Endothelial cell of umbilical vein (primary cell): ENCODE results near the gene TRAP1. TPM values are rescaled to one million over a fixed set of nuclear protein-coding genes. Genes with fewer than 3 reads are reported as not detected.
A peak's percentile ranks its signal among the peaks of the same experiment; 100 is the strongest.

Experiments used
- BruUV-seq: library from RNA; stranded (reverse); fragments of 400-500 nt; replicated peaks from 2 replicates; lab custom pipeline; 2021; lab: Mats Ljungman, UMichigan
- CTCF ChIA-PET: fragments of 300-600, 350-600 bp; sonication (Branson Sonifier 250); formaldehyde crosslinking; loops from one replicate; lab custom pipeline; 2021; ENCODE audit warnings: antibody characterized with exemption, inconsistent platforms; lab: Charles Lee
- POLR2A ChIA-PET: fragments of 300-600, 350-600 bp; sonication (Branson Sonifier 250); formaldehyde crosslinking; loops from one replicate; lab custom pipeline; 2021; ENCODE audit warnings: antibody characterized with exemption, inconsistent platforms; lab: Charles Lee
- DNase-seq: peaks from one replicate; pipeline ENCODE4 v3.0.0-alpha.2; 2011; ENCODE audit warnings: low read depth, low spot score
- FAIRE-seq: peaks from 2 replicates; lab custom pipeline; 2011; peaks lifted over from hg19 to GRCh38; lab: Jason Lieb, UNC
- H2AFZ ChIP-seq: 2 replicates; pipeline ENCODE4 v1.6.0; 2012; ENCODE audit warnings: low read depth, low read length, control low read depth, inconsistent platforms
- H3K27ac ChIP-seq: 2 replicates; pipeline ENCODE4 v1.5.1; 2011; ENCODE audit warnings: low read depth, mild to moderate bottlenecking, control low read depth, low read length, moderate library complexity; ENCODE audit not compliant: insufficient read depth
- H3K27me3 ChIP-seq, 2 experiments: 2 replicates each; pipeline versions ENCODE4 v1.6.0 to v1.6.1; 2011; ENCODE audit warnings: low read length in 2 of 2, mixed read lengths in 1 of 2; ENCODE audit not compliant: control insufficient read depth in 2 of 2, insufficient read depth in 2 of 2
- H3K36me3 ChIP-seq, 2 experiments: 2 replicates in 1 of 2; 3 replicates in 1 of 2; pipeline ENCODE4 v1.5.1; 2011; ENCODE audit warnings: low read length in 2 of 2, mild to moderate bottlenecking in 1 of 2, moderate library complexity in 1 of 2; ENCODE audit not compliant: control insufficient read depth in 2 of 2, insufficient read depth in 2 of 2; ENCODE audit errors: extremely low read depth in 1 of 2
- H3K4me1 ChIP-seq: 3 replicates; pipeline ENCODE4 v1.5.1; 2011; ENCODE audit warnings: mild to moderate bottlenecking, low read length; ENCODE audit not compliant: control insufficient read depth, insufficient read depth; ENCODE audit errors: extremely low read depth
- H3K4me2 ChIP-seq: 2 replicates; pipeline ENCODE4 v1.6.1; 2011; ENCODE audit warnings: low read length, control low read depth, mixed read lengths; ENCODE audit not compliant: insufficient read depth
- H3K4me3 ChIP-seq, 3 experiments: fragments of 200-600 bp in 1 of 3; sonication (generic), shearing (Covaris generic) in 1 of 3; replicated peaks in 1 of 3; 2 replicates each; pipeline ENCODE4 v1.5.1; 2011 to 2016; ENCODE audit warnings: control low read depth in 3 of 3, low read length in 3 of 3, mild to moderate bottlenecking in 2 of 3, inconsistent platforms in 1 of 3, low read depth in 1 of 3, moderate library complexity in 1 of 3; ENCODE audit not compliant: insufficient read depth in 1 of 3
- H3K79me2 ChIP-seq: 2 replicates; pipeline ENCODE4 v1.6.0; 2012; ENCODE audit warnings: low read length, inconsistent platforms; ENCODE audit not compliant: control insufficient read depth, insufficient read depth
- H3K9ac ChIP-seq: replicated peaks from 2 replicates; pipeline ENCODE3; 2011; ENCODE audit warnings: low read length, control low read depth; ENCODE audit not compliant: insufficient read depth; ENCODE audit errors: extremely low read depth
- H3K9me1 ChIP-seq: replicated peaks from 3 replicates; pipeline ENCODE4 v1.6.0; 2011; ENCODE audit warnings: mild to moderate bottlenecking, low read length; ENCODE audit not compliant: control insufficient read depth, insufficient read depth; ENCODE audit errors: extremely low read depth
- H3K9me3 ChIP-seq: replicated peaks from 2 replicates; pipeline ENCODE4 v1.5.1; 2012; ENCODE audit warnings: low read length, inconsistent platforms; ENCODE audit not compliant: control insufficient read depth, insufficient read depth
- H4K20me1 ChIP-seq: replicated peaks from 2 replicates; pipeline ENCODE3; 2011; ENCODE audit warnings: mild to moderate bottlenecking, low read length; ENCODE audit not compliant: control insufficient read depth, insufficient read depth; ENCODE audit errors: extremely low read depth
- CTCF ChIP-seq, 2 donors: IDR thresholded peaks; 1 replicate in 1 of 2; 2 replicates in 1 of 2; pipeline ENCODE4 v1.5.1; 2011; ENCODE audit warnings: low read length in 2 of 2, mild to moderate bottlenecking in 2 of 2, moderate library complexity in 2 of 2, control low read depth in 1 of 2, inconsistent platforms in 1 of 2, low read depth in 1 of 2; ENCODE audit not compliant: insufficient read depth in 1 of 2; ENCODE audit errors: extremely low read depth in 1 of 2
- EZH2 ChIP-seq: IDR thresholded peaks from 2 replicates; pipeline ENCODE4 v1.6.1; 2012; ENCODE audit warnings: borderline replicate concordance, low read depth, mild to moderate bottlenecking, moderate library complexity, low read length, inconsistent platforms; ENCODE audit not compliant: severe bottlenecking
- FOS ChIP-seq: IDR thresholded peaks from 2 replicates; pipeline ENCODE4 v1.6.1; 2011; ENCODE audit warnings: mild to moderate bottlenecking, low read length, moderate library complexity, borderline replicate concordance; ENCODE audit not compliant: insufficient read depth
- GATA2 ChIP-seq: IDR thresholded peaks from 2 replicates; pipeline ENCODE4 v1.7.0; 2011; ENCODE audit warnings: low read depth, mild to moderate bottlenecking, moderate library complexity, mixed read lengths, low read length; ENCODE audit not compliant: insufficient read length, insufficient read depth
- JUN ChIP-seq: IDR thresholded peaks from 2 replicates; pipeline ENCODE4 v1.6.1; 2011; ENCODE audit warnings: borderline replicate concordance, low read depth; ENCODE audit not compliant: insufficient read length, insufficient read depth
- MAX ChIP-seq: IDR thresholded peaks from 2 replicates; pipeline ENCODE4 v1.6.1; 2011; ENCODE audit not compliant: insufficient read depth, insufficient read length
- MYC ChIP-seq: IDR thresholded peaks from one replicate; pipeline ENCODE4 v1.6.1; 2011; ENCODE audit warnings: mild to moderate bottlenecking, low read depth, low read length
- POLR2A ChIP-seq: IDR thresholded peaks from 2 replicates; pipeline ENCODE4 v1.6.1; 2012; ENCODE audit warnings: low read depth, mild to moderate bottlenecking, control low read depth, low read length
- POLR2AphosphoS5 ChIP-seq: IDR thresholded peaks from 2 replicates; pipeline ENCODE4 v1.6.1; 2012; ENCODE audit warnings: low read depth, mild to moderate bottlenecking, control low read depth, low read length, moderate library complexity; ENCODE audit not compliant: insufficient read depth
- dilution Hi-C: fragments of 300-500 bp; cut with MboI; formaldehyde crosslinking; loops from one replicate; pipeline ENCODE4 v1.15.0; 2019; ENCODE audit warnings: low sequenced_read_pairs; ENCODE audit not compliant: extremely low pct_ligation_motif_present
- intact Hi-C: fragments of 100-400 bp; cut with micrococcal nuclease; formaldehyde crosslinking; loops from one replicate; pipeline ENCODE4 v1.10.0; 2022
- polyA plus RNA-seq, 4 experiments: library from polyadenylated mRNA; depleted of rRNA in 3 of 4; stranded (reverse) in 3 of 4; unstranded in 1 of 4; fragments of >200 nt; gene quantifications; 2 replicates each; pipeline versions ENCODE4 v1.2.1 to v1.2.3, GENCODE V29; 2011 to 2012; ENCODE audit warnings: missing spikeins in 1 of 4
- total RNA-seq: library from RNA; stranded (reverse); gene quantifications from 2 replicates; pipeline ENCODE4 v1.2.3, GENCODE V29; 2021

Gene TRAP1
- total and polyA plus RNA-seq, 2 donors (not counting 3 experiments of a cell fraction or from before 2014, with no cell fraction given) = 95.6 to 102 TPM

GRCh38 chr16:3642397-3643094, 74.8 kb downstream of the TRAP1 start:
- H3K36me3 ChIP-seq = peaks cover 0 to 2% of the 10 kb centered on the region in 2 experiments
- H3K27me3 ChIP-seq = no peaks in the 10 kb centered on the region
- no peak overlapping the region for H3K27ac ChIP-seq
- dilution Hi-C loops (no loop called here), intact Hi-C loops (no loop called here)
- H3K4me2 ChIP-seq = no peak overlapping the region
- H3K9me1 ChIP-seq = no peaks in the 10 kb centered on the region
- no peak overlapping the region for H3K4me3 ChIP-seq
- peak; percentile 8 for TF ChIP-seq FOS
- no peak for TF ChIP-seq POLR2AphosphoS5
- H2AFZ ChIP-seq = no peak overlapping the region
- DNase-seq (peak; percentile 29), FAIRE-seq (peak; percentile 46)
- no peaks in the 10 kb centered on the region for H3K79me2 ChIP-seq
- no peaks in the 10 kb centered on the region for H4K20me1 ChIP-seq
- H3K9ac ChIP-seq = no peak overlapping the region
- no TSS peak for BruUV-seq
- CTCF ChIA-PET = interaction anchor here (0.7 to 0.9 kb wide), 2 partner anchors 15 to 34 kb away, joined by 3 read pairs; no protein-coding TSS in a partner anchor
- no peaks in the 10 kb centered on the region for H3K9me3 ChIP-seq
- H3K4me1 ChIP-seq = peaks cover 11% of the 10 kb centered on the region
- POLR2A ChIA-PET = no interaction called here

GRCh38 chr16:3641801-3642396, 75.4 kb downstream of the TRAP1 start:
- Histone ChIP-seq H3K27me3 (no peaks in the 10 kb centered on the region), H3K27ac (no peak overlapping the region), H3K4me3 (no peak overlapping the region), H3K9me1 (no peaks in the 10 kb centered on the region), H3K79me2 (no peaks in the 10 kb centered on the region), H2AFZ (no peak overlapping the region), H3K4me1 (peaks cover 16% of the 10 kb centered on the region), H4K20me1 (no peaks in the 10 kb centered on the region), H3K9ac (no peak overlapping the region), H3K36me3 (peaks cover 0 to 2% of the 10 kb centered on the region in 2 experiments), H3K9me3 (no peaks in the 10 kb centered on the region), H3K4me2 (no peak overlapping the region)
- dilution Hi-C loops (no loop called here), intact Hi-C loops (no loop called here)
- TF ChIP-seq POLR2AphosphoS5 = no peak
- TF ChIP-seq FOS = no peak
- no peak for TF ChIP-seq GATA2
- TF ChIP-seq MAX = no peak
- no peak for TF ChIP-seq MYC
- TF ChIP-seq EZH2 = no peak
- TF ChIP-seq JUN = no peak
- no peak for TF ChIP-seq CTCF (IDR thresholded peaks at IDR 0.05; ENCODE audit: extremely low read depth in 1 of 2, insufficient read depth in 1 of 2, low read depth in 1 of 2, low read length in 2 of 2)
- no peak for TF ChIP-seq POLR2A
- ChIA-PET CTCF (no interaction called here), POLR2A (no interaction called here)
- BruUV-seq = no TSS peak
- DNase-seq (no peak), FAIRE-seq (no peak)
